H1 (cell line): ENCODE measurements around the gene CACNA1A. TPM values are rescaled to one million over a fixed set of nuclear protein-coding genes. Genes with fewer than 3 reads are reported as not detected.

ENCODE experiments used
- CTCF ChIA-PET: fragments of 300-600 bp; sonication (Branson Sonifier 250); formaldehyde crosslinking; loops from one replicate; lab custom pipeline; 2021; ENCODE audit not compliant: partially characterized antibody; lab: Charles Lee
- POLR2A ChIA-PET: fragments of 300-600 bp; sonication (Branson Sonifier 250); formaldehyde crosslinking; loops from one replicate; lab custom pipeline; 2021; ENCODE audit warnings: inconsistent platforms; ENCODE audit not compliant: partially characterized antibody; lab: Charles Lee
- DNase-seq, 2 experiments: peaks; one replicate each; pipeline versions ENCODE4 v3.0.0 to v3.0.0-alpha.2; 2010 to 2022; ENCODE audit warnings: low spot score in 2 of 2, low read depth in 1 of 2, mixed read lengths in 1 of 2
- FAIRE-seq: peaks from 2 replicates; lab custom pipeline; 2011; peaks lifted over from hg19 to GRCh38; lab: Jason Lieb, UNC
- H2AFZ ChIP-seq: 2 replicates; pipeline ENCODE4 v1.8.1; 2012; ENCODE audit warnings: low read length, inconsistent platforms
- H2AK5ac ChIP-seq: 2 replicates; pipeline ENCODE4 v1.6.1; 2013; ENCODE audit warnings: low read depth, low read length
- H2BK120ac ChIP-seq: replicated peaks from 2 replicates; pipeline ENCODE3; 2013; ENCODE audit warnings: low read depth, low read length, inconsistent platforms
- H2BK12ac ChIP-seq: 2 replicates; pipeline ENCODE4 v1.6.1; 2013; ENCODE audit warnings: low read depth, low read length
- H2BK15ac ChIP-seq: 2 replicates; pipeline ENCODE4 v1.6.1; 2013; ENCODE audit warnings: low read length
- H2BK20ac ChIP-seq: 2 replicates; pipeline ENCODE4 v1.6.1; 2013; ENCODE audit warnings: low read length
- H2BK5ac ChIP-seq: 2 replicates; pipeline ENCODE4 v1.6.1; 2013; ENCODE audit warnings: low read depth, low read length
- H3K14ac ChIP-seq: 2 replicates; pipeline ENCODE4 v1.6.1; 2013; ENCODE audit warnings: inconsistent platforms; ENCODE audit not compliant: insufficient read length
- H3K18ac ChIP-seq: 2 replicates; pipeline ENCODE4 v1.6.1; 2013; ENCODE audit warnings: low read length; ENCODE audit errors: extremely low read depth
- H3K23ac ChIP-seq: 2 replicates; pipeline ENCODE4 v1.6.1; 2013; ENCODE audit warnings: inconsistent platforms; ENCODE audit not compliant: insufficient read length
- H3K23me2 ChIP-seq: 2 replicates; pipeline ENCODE4 v1.6.1; 2013; ENCODE audit warnings: low read depth, low read length
- H3K27ac ChIP-seq: 2 replicates; pipeline ENCODE4 v1.6.1; 2011; ENCODE audit warnings: low read depth, low read length, inconsistent platforms
- H3K27me3 ChIP-seq, 4 experiments: replicated peaks in 1 of 4; 1 replicate in 1 of 4; 2 replicates in 3 of 4; pipeline versions ENCODE4 v1.6.1 to v1.8.1; 2011 to 2013; ENCODE audit warnings: low read length in 3 of 4, mild to moderate bottlenecking in 3 of 4, inconsistent platforms in 2 of 4, mixed read lengths in 2 of 4, moderate library complexity in 1 of 4; ENCODE audit not compliant: control insufficient read depth in 3 of 4, insufficient read depth in 3 of 4; ENCODE audit errors: extremely low read depth in 1 of 4
- H3K36me3 ChIP-seq, 4 experiments: 2 replicates each; pipeline versions ENCODE4 v1.6.1 to v1.8.1; 2011 to 2013; ENCODE audit warnings: mild to moderate bottlenecking in 4 of 4, low read length in 3 of 4, moderate library complexity in 2 of 4, control low read depth in 1 of 4, inconsistent platforms in 1 of 4; ENCODE audit not compliant: insufficient read depth in 4 of 4, control insufficient read depth in 2 of 4
- H3K4ac ChIP-seq: replicated peaks from 2 replicates; pipeline ENCODE3; 2013; ENCODE audit warnings: low read length, low read depth, mixed read lengths, inconsistent platforms; ENCODE audit not compliant: insufficient read length
- H3K4me1 ChIP-seq, 4 experiments: replicated peaks in 1 of 4; 1 replicate in 1 of 4; 2 replicates in 3 of 4; pipeline versions ENCODE4 v1.6.1 to v1.8.1; 2011 to 2013; ENCODE audit warnings: low read length in 3 of 4, inconsistent platforms in 2 of 4, mixed read lengths in 1 of 4; ENCODE audit not compliant: insufficient read depth in 4 of 4, control insufficient read depth in 3 of 4
- H3K4me2 ChIP-seq, 2 experiments: 2 replicates each; pipeline versions ENCODE4 v1.6.1 to v1.8.1; 2011 to 2013; ENCODE audit warnings: low read depth in 2 of 2, low read length in 2 of 2, control low read depth in 1 of 2, inconsistent platforms in 1 of 2, mild to moderate bottlenecking in 1 of 2; ENCODE audit not compliant: insufficient read depth in 1 of 2
- H3K4me3 ChIP-seq, 4 experiments: fragments of 200-600, 300-600 bp in 1 of 4; sonication (generic), shearing (Covaris generic), sonication (Bioruptor Twin) in 1 of 4; 2 replicates each; pipeline versions ENCODE4 v1.5.1 to v1.8.1; 2011 to 2016; ENCODE audit warnings: low read length in 4 of 4, low read depth in 3 of 4, control low read depth in 2 of 4, inconsistent platforms in 2 of 4, mild to moderate bottlenecking in 2 of 4, mixed read lengths in 1 of 4, moderate library complexity in 1 of 4; ENCODE audit not compliant: insufficient read depth in 2 of 4; ENCODE audit errors: extremely low read depth in 1 of 4
- H3K56ac ChIP-seq: replicated peaks from 2 replicates; pipeline ENCODE3; 2013; ENCODE audit warnings: low read depth, mild to moderate bottlenecking, mixed read lengths, low read length, inconsistent platforms; ENCODE audit not compliant: insufficient read length
- H3K79me1 ChIP-seq: 2 replicates; pipeline ENCODE4 v1.6.1; 2013; ENCODE audit warnings: low read depth, low read length, control low read depth
- H3K79me2 ChIP-seq, 2 experiments: 2 replicates each; pipeline versions ENCODE4 v1.6.1 to v1.8.1; 2012 to 2013; ENCODE audit warnings: low read length in 2 of 2, mild to moderate bottlenecking in 2 of 2, inconsistent platforms in 1 of 2; ENCODE audit not compliant: insufficient read depth in 2 of 2, control insufficient read depth in 1 of 2
- H3K9ac ChIP-seq, 4 experiments: replicated peaks in 1 of 4; 1 replicate in 1 of 4; 2 replicates in 3 of 4; pipeline versions ENCODE4 v1.6.1 to v1.8.1; 2011 to 2013; ENCODE audit warnings: low read depth in 3 of 4, low read length in 3 of 4, control low read depth in 2 of 4, mild to moderate bottlenecking in 2 of 4, moderate library complexity in 2 of 4, inconsistent platforms in 1 of 4; ENCODE audit errors: extremely low read depth in 1 of 4
- H3K9me3 ChIP-seq, 2 experiments: 2 replicates each; pipeline versions ENCODE4 v1.6.1 to v1.8.1; 2012 to 2013; ENCODE audit warnings: mild to moderate bottlenecking in 2 of 2, moderate library complexity in 2 of 2, control low read depth in 1 of 2, inconsistent platforms in 1 of 2, low read depth in 1 of 2, low read length in 1 of 2, mixed read lengths in 1 of 2; ENCODE audit not compliant: insufficient read depth in 2 of 2
- H4K20me1 ChIP-seq, 2 experiments: replicated peaks in 1 of 2; 2 replicates each; pipeline versions ENCODE3 to v1.8.1; 2011 to 2013; ENCODE audit warnings: inconsistent platforms in 2 of 2, low read length in 2 of 2, mild to moderate bottlenecking in 1 of 2; ENCODE audit not compliant: insufficient read depth in 2 of 2, control insufficient read depth in 1 of 2
- H4K5ac ChIP-seq: 2 replicates; pipeline ENCODE4 v1.6.1; 2013; ENCODE audit warnings: low read length, low read depth, mixed read lengths, inconsistent platforms; ENCODE audit not compliant: insufficient read length
- H4K8ac ChIP-seq: 2 replicates; pipeline ENCODE4 v1.8.0; 2013; ENCODE audit warnings: mild to moderate bottlenecking, moderate library complexity, low read length, inconsistent platforms; ENCODE audit not compliant: insufficient read depth; ENCODE audit errors: extremely low read depth
- H4K91ac ChIP-seq: replicated peaks from 2 replicates; pipeline ENCODE3; 2013; ENCODE audit warnings: low read length, mixed read lengths, inconsistent platforms; ENCODE audit not compliant: insufficient read length
- BRCA1 ChIP-seq: IDR thresholded peaks from 2 replicates; pipeline ENCODE4 v1.6.1; 2012; ENCODE audit warnings: low read depth, low read length, improper control_type of control experiment
- RBBP5 ChIP-seq: IDR thresholded peaks from 2 replicates; pipeline ENCODE4 v1.7.1; 2012; ENCODE audit warnings: low read depth, mild to moderate bottlenecking, inconsistent platforms, low read length, moderate library complexity, borderline replicate concordance
- WGBS, 2 experiments: shearing (Covaris generic) in 1 of 2; methylation state at CpG; one replicate each; pipeline versions ENCODE4 v1.1.6 to v1.1.7; 2013 to 2015; ENCODE audit warnings: low lambda C conversion rate in 2 of 2, mixed read lengths in 2 of 2, inconsistent platforms in 1 of 2, low coverage in 1 of 2, missing lambda C conversion rate in 1 of 2; ENCODE audit not compliant: insufficient replicate concordance in 2 of 2, insufficient coverage in 1 of 2, insufficient read length in 1 of 2; ENCODE audit errors: extremely low coverage in 1 of 2, missing lambda C conversion rate in 1 of 2; 5-methylcytosine and 5-hydroxymethylcytosine counted together
- polyA plus RNA-seq, 7 experiments: library from polyadenylated mRNA; depleted of rRNA in 3 of 7; stranded (reverse) in 5 of 7; unstranded in 2 of 7; fragments of >200 nt in 5 of 7; fragments of 200-250 nt in 2 of 7; gene quantifications; 1 replicate in 5 of 7; 2 replicates in 1 of 7; 4 replicates in 1 of 7; pipeline versions ENCODE4 v1.2.1 to v1.2.3, GENCODE V29; 2011 to 2013; ENCODE audit warnings: missing spikeins in 2 of 7, mixed read lengths in 2 of 7
- total RNA-seq: library from RNA; stranded (reverse); fragmentation: NEBNext Ultra II Directional; extraction: Animal tissue kit (Norgen Biotek cat#: 25700); gene quantifications from 2 replicates; pipeline ENCODE4 v1.2.1, GENCODE V29; 2021

The CACNA1A gene
- total and polyA plus RNA-seq, 2 of the 8 experiments (the other 6 are each of a cell fraction or from before 2014, with no cell fraction given), result 10.7 to 25.3 TPM

DNA sequence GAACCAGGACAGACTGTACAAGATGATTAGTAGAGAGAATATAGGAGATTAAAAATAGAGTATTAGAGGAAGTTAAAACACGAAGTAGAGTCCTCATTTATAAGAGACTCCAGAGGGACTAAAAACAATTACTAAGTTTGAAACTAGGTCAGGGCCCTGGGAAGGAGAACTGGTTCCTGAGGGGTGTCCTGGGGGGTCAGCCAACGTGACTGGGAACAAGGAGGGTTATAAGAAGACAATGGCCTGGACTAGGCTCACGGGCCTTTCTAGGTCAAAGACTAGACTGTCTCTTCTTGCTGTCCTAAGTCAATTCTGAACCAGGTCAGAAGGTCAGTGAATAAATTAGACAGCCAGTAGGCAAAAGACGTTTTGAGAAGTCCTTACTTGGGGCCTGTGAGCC lies 190.8 kb downstream of the CACNA1A start:
- no peak for FAIRE-seq
- Histone ChIP-seq H3K14ac (no peak overlapping the region), H4K5ac (no peak overlapping the region), H4K91ac (no peak overlapping the region), H2AFZ (no peak overlapping the region), H3K9ac (no peak overlapping the region), H3K9me3 (peaks cover 6 to 11% of the 10 kb centered on the region in 2 experiments; a peak in 2 of 4 replicates), H3K36me3 (peaks cover 0 to 30% (median 15%) of the 10 kb centered on the region in 4 experiments; a peak in 5 of 8 replicates), H3K79me2 (no peaks in the 10 kb centered on the region), H3K27ac (no peak overlapping the region), H3K4me1 (peaks cover 0 to 4% (median 0%) of the 10 kb centered on the region in 4 experiments; a peak in 2 of 7 replicates), H3K4me2 (no peak overlapping the region), H3K23ac (no peak overlapping the region), H3K79me1 (no peaks in the 10 kb centered on the region), H2BK15ac (no peak overlapping the region), H3K4ac (no peak overlapping the region), H2BK5ac (no peak overlapping the region), H2BK120ac (no peak overlapping the region), H2BK20ac (no peak overlapping the region), H3K18ac (no peak overlapping the region), H3K4me3 (no peak overlapping the region), H4K20me1 (no peaks in the 10 kb centered on the region), H2AK5ac (no peak overlapping the region), H4K8ac (no peak overlapping the region), H3K23me2 (no peaks in the 10 kb centered on the region), H3K27me3 (no peaks in the 10 kb centered on the region), H3K56ac (no peak overlapping the region), H2BK12ac (no peak overlapping the region)
- WGBS, 2 experiments, result 86 to 100% methylated on average over 1 to 4 of the region's 4 CpGs
- POLR2A ChIA-PET, result no interaction called here
- CTCF ChIA-PET, result no interaction called here
- DNase-seq, result no peak
- TF ChIP-seq BRCA1, result no peak
- TF ChIP-seq RBBP5, result no peak
